ENCODE results near the gene PTPN20.

GRCh38 chr10:47029181-47030009 lies 118.2 kb downstream of the PTPN20 start:
- TF ChIP-seq, protein P1, sequence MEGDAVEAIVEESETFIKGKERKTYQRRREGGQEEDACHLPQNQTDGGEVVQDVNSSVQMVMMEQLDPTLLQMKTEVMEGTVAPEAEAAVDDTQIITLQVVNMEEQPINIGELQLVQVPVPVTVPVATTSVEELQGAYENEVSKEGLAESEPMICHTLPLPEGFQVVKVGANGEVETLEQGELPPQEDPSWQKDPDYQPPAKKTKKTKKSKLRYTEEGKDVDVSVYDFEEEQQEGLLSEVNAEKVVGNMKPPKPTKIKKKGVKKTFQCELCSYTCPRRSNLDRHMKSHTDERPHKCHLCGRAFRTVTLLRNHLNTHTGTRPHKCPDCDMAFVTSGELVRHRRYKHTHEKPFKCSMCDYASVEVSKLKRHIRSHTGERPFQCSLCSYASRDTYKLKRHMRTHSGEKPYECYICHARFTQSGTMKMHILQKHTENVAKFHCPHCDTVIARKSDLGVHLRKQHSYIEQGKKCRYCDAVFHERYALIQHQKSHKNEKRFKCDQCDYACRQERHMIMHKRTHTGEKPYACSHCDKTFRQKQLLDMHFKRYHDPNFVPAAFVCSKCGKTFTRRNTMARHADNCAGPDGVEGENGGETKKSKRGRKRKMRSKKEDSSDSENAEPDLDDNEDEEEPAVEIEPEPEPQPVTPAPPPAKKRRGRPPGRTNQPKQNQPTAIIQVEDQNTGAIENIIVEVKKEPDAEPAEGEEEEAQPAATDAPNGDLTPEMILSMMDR (IDR thresholded peaks at IDR 0.05) = no peak
- no peak for TF ChIP-seq POLR2A (IDR thresholded peaks at IDR 0.05)
